Measurements from ENCODE around the gene KPNA6. TPM values are rescaled to one million over a fixed set of nuclear protein-coding genes. Genes with fewer than 3 reads are reported as not detected.

KPNA6 gene
- polyA plus RNA-seq, 1 donor from 2014 or later: 17.3 TPM

DNA sequence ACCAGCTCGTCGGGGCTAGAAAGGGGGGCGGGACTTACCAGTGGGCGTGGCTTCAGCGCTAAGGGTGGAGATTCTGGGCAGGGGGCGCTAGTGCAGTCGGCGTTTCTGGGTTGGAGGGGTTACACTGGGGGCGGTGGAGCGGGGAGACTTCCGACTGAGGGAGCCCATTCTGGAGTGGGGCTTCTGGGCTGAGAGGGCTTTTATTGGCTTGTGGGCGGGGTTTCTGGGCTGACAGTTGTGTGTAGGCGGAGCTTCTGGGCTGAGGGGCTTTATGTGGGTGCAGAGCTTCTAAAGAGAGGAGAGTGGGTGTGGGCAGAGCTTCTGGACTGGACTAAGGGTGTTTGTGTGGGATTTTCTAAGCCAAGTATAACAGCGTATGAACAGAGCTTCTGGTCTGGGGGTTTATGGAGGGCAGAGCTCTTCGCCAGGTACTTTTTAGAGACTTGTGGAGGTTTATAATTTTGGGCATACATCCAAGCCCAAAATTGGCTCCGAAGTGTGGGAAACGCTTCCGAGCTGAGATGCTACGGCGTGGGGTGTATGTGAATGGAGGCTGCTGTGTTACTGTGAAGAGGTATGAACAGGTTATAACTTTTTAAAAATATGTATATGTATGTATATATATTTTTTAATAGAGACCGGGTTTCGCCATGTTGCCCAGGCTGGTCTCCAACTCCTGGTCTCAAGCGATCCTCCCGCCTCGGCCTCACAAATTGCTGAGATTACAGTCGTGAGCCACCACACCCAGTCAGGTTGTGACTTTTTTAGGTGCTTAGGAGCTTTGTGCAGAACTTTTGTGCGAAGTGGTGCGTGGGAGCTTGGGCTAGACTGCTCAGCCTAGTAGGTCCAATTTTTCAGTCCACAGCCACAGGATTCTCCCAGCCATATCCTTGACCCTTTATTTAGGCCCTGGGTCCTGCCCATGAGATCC is 34.3 kb upstream of the KPNA6 start:
- Histone ChIP-seq H3K9me3 (ENCODE audit: low read length) (no peaks in the 10 kb centered on the region), H3K27ac (ENCODE audit: low read length) (peak overlapping the region; percentile 100), H3K79me2 (replicated peaks; ENCODE audit: insufficient read depth, low read length) (peaks cover 21% of the 10 kb centered on the region), H3K9me2 (ENCODE audit: insufficient read depth, low read length) (no peaks in the 10 kb centered on the region), H3K27me3 (ENCODE audit: insufficient read depth, low read depth, low read length) (no peaks in the 10 kb centered on the region), H3K9ac (ENCODE audit: low read length) (peak overlapping the region; percentile 99), H3K4me3 (ENCODE audit: low read length) (peak overlapping the region; percentile 79), H4K20me1 (ENCODE audit: insufficient read depth) (no peaks in the 10 kb centered on the region), H2AFZ (ENCODE audit: low read depth, low read length) (peak overlapping the region; percentile 18), H3K4me2 (ENCODE audit: low read length) (peak overlapping the region; percentile 73), H3K36me3 (ENCODE audit: insufficient read depth, low read length) (no peaks in the 10 kb centered on the region), H3F3A (ENCODE audit: insufficient read depth, low read length, poor library complexity, severe bottlenecking) (no peaks in the 10 kb centered on the region)
- TF ChIP-seq RAD21 (conservative IDR thresholded peaks at IDR 0.05) (no peak), TAF1 (IDR thresholded peaks at IDR 0.05; ENCODE audit: low read depth) (no peak), SMC3 (conservative IDR thresholded peaks at IDR 0.05; ENCODE audit: poor library complexity) (no peak), EZH2 (IDR thresholded peaks at IDR 0.05; ENCODE audit: borderline replicate concordance, insufficient read depth, low read length, poor library complexity, severe bottlenecking) (no peak), EP300 (conservative IDR thresholded peaks at IDR 0.05; ENCODE audit: poor library complexity, severe bottlenecking) (no peak), MXI1 (conservative IDR thresholded peaks at IDR 0.05; ENCODE audit: poor library complexity, severe bottlenecking) (no peak)
- TF ChIP-seq, protein P1, sequence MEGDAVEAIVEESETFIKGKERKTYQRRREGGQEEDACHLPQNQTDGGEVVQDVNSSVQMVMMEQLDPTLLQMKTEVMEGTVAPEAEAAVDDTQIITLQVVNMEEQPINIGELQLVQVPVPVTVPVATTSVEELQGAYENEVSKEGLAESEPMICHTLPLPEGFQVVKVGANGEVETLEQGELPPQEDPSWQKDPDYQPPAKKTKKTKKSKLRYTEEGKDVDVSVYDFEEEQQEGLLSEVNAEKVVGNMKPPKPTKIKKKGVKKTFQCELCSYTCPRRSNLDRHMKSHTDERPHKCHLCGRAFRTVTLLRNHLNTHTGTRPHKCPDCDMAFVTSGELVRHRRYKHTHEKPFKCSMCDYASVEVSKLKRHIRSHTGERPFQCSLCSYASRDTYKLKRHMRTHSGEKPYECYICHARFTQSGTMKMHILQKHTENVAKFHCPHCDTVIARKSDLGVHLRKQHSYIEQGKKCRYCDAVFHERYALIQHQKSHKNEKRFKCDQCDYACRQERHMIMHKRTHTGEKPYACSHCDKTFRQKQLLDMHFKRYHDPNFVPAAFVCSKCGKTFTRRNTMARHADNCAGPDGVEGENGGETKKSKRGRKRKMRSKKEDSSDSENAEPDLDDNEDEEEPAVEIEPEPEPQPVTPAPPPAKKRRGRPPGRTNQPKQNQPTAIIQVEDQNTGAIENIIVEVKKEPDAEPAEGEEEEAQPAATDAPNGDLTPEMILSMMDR (IDR thresholded peaks at IDR 0.05; ENCODE audit: poor library complexity, severe bottlenecking): peak; percentile 70
- TF ChIP-seq, protein P2, sequence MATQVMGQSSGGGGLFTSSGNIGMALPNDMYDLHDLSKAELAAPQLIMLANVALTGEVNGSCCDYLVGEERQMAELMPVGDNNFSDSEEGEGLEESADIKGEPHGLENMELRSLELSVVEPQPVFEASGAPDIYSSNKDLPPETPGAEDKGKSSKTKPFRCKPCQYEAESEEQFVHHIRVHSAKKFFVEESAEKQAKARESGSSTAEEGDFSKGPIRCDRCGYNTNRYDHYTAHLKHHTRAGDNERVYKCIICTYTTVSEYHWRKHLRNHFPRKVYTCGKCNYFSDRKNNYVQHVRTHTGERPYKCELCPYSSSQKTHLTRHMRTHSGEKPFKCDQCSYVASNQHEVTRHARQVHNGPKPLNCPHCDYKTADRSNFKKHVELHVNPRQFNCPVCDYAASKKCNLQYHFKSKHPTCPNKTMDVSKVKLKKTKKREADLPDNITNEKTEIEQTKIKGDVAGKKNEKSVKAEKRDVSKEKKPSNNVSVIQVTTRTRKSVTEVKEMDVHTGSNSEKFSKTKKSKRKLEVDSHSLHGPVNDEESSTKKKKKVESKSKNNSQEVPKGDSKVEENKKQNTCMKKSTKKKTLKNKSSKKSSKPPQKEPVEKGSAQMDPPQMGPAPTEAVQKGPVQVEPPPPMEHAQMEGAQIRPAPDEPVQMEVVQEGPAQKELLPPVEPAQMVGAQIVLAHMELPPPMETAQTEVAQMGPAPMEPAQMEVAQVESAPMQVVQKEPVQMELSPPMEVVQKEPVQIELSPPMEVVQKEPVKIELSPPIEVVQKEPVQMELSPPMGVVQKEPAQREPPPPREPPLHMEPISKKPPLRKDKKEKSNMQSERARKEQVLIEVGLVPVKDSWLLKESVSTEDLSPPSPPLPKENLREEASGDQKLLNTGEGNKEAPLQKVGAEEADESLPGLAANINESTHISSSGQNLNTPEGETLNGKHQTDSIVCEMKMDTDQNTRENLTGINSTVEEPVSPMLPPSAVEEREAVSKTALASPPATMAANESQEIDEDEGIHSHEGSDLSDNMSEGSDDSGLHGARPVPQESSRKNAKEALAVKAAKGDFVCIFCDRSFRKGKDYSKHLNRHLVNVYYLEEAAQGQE (IDR thresholded peaks at IDR 0.05; ENCODE audit: borderline replicate concordance): peak; percentile 15

GRCh38 chr1:32074841-32075240 is 33.0 kb upstream of the KPNA6 start:
- H4K20me1 ChIP-seq (ENCODE audit: insufficient read depth): no peaks in the 10 kb centered on the region
- H3K9ac ChIP-seq (ENCODE audit: low read length): no peak overlapping the region
- H3K4me3 ChIP-seq (ENCODE audit: low read length): peak overlapping the region; percentile 79
- peaks cover 21% of the 10 kb centered on the region for H3K79me2 ChIP-seq (replicated peaks; ENCODE audit: insufficient read depth, low read length)
- no peaks in the 10 kb centered on the region for H3F3A ChIP-seq (ENCODE audit: insufficient read depth, low read length, poor library complexity, severe bottlenecking)
- TF ChIP-seq, protein P1 (IDR thresholded peaks at IDR 0.05; ENCODE audit: poor library complexity, severe bottlenecking): no peak
- TF ChIP-seq EZH2 (IDR thresholded peaks at IDR 0.05; ENCODE audit: borderline replicate concordance, insufficient read depth, low read length, poor library complexity, severe bottlenecking) (no peak), MXI1 (conservative IDR thresholded peaks at IDR 0.05; ENCODE audit: poor library complexity, severe bottlenecking) (no peak), RAD21 (conservative IDR thresholded peaks at IDR 0.05) (no peak), SMC3 (conservative IDR thresholded peaks at IDR 0.05; ENCODE audit: poor library complexity) (no peak), POLR2AphosphoS5 (IDR thresholded peaks at IDR 0.05) (no peak), TAF1 (IDR thresholded peaks at IDR 0.05; ENCODE audit: low read depth) (no peak), EP300 (conservative IDR thresholded peaks at IDR 0.05; ENCODE audit: poor library complexity, severe bottlenecking) (no peak)
- TF ChIP-seq, protein P2 (IDR thresholded peaks at IDR 0.05; ENCODE audit: borderline replicate concordance): no peak
- H3K27me3 ChIP-seq (ENCODE audit: insufficient read depth, low read depth, low read length): no peaks in the 10 kb centered on the region
- H3K36me3 ChIP-seq (ENCODE audit: insufficient read depth, low read length): no peaks in the 10 kb centered on the region
- no peak overlapping the region for H3K4me2 ChIP-seq (ENCODE audit: low read length)
- no peak overlapping the region for H2AFZ ChIP-seq (ENCODE audit: low read depth, low read length)
- no peaks in the 10 kb centered on the region for H3K9me2 ChIP-seq (ENCODE audit: insufficient read depth, low read length)
- no peak overlapping the region for H3K27ac ChIP-seq (ENCODE audit: low read length)
- no peaks in the 10 kb centered on the region for H3K9me3 ChIP-seq (ENCODE audit: low read length)

Measured in neural cell (in vitro differentiated cells).